Kidney epithelial cell (primary cell): ENCODE results near the gene TM6SF1. TPM values are rescaled to one million over a fixed set of nuclear protein-coding genes. Genes with fewer than 3 reads are reported as not detected.
"Not testable (repeated sequence)": the region's sequence is repeated elsewhere in the genome, so short reads cannot be mapped to it uniquely, and the experiment has no call there.

ENCODE experiments used
- DNase-seq: peaks from one replicate; pipeline ENCODE4 v3.0.0-alpha.2; 2010; ENCODE audit warnings: low read depth
- H3K27me3 ChIP-seq: 2 replicates; pipeline ENCODE4 v1.6.0; 2011; ENCODE audit warnings: low read length; ENCODE audit not compliant: control insufficient read depth, insufficient read depth
- H3K36me3 ChIP-seq: 2 replicates; pipeline ENCODE4 v1.5.1; 2011; ENCODE audit warnings: low read length; ENCODE audit not compliant: control insufficient read depth, insufficient read depth
- H3K4me3 ChIP-seq: 2 replicates; pipeline ENCODE4 v1.5.1; 2011; ENCODE audit warnings: low read depth, mild to moderate bottlenecking, control low read depth, low read length
- CTCF ChIP-seq: IDR thresholded peaks from 2 replicates; pipeline ENCODE4 v1.5.1; 2011; ENCODE audit warnings: mild to moderate bottlenecking, moderate library complexity, low read length, control low read depth, inconsistent platforms; ENCODE audit not compliant: insufficient read depth, poor library complexity, severe bottlenecking
- total RNA-seq: library from RNA; depleted of rRNA; stranded (reverse); fragments of >200 nt; gene quantifications from 2 replicates; pipeline ENCODE4 v1.2.3, GENCODE V29; 2015

TM6SF1 gene
- total RNA-seq, 1 donor from 2014 or later, result 21.4 TPM

- H3K36me3 ChIP-seq, result no peaks in the 10 kb centered on the region
- H3K27me3 ChIP-seq, result no peaks in the 10 kb centered on the region
- TF ChIP-seq CTCF, result no peak
- no peak overlapping the region for H3K4me3 ChIP-seq
- DNase-seq, result no peak
Measured at GRCh38 chr15:83087576-83087975, 19.9 kb upstream of the TM6SF1 start.

GRCh38 chr15:83088876-83089275, 18.6 kb upstream of the TM6SF1 start:
- no peak for TF ChIP-seq CTCF
- H3K27me3 ChIP-seq, result no peaks in the 10 kb centered on the region
- DNase-seq, result no peak
- H3K36me3 ChIP-seq, result no peaks in the 10 kb centered on the region
- H3K4me3 ChIP-seq, result no peak overlapping the region

- H3K27me3 ChIP-seq, result no peaks in the 10 kb centered on the region
Measured at GRCh38 chr15:83090465-83090864, 17.0 kb upstream of the TM6SF1 start.

GRCh38 chr15:83091965-83092308, 15.5 kb upstream of the TM6SF1 start:
- not testable (repeated sequence) for H3K36me3 ChIP-seq, DNase-seq, H3K27me3 ChIP-seq, H3K4me3 ChIP-seq

More at GRCh38 chr15:83090465-83090864, 17.0 kb upstream of the TM6SF1 start:
- no peak overlapping the region for H3K4me3 ChIP-seq
- H3K36me3 ChIP-seq, result no peaks in the 10 kb centered on the region
- no peak for TF ChIP-seq CTCF
- DNase-seq, result no peak

- TF ChIP-seq CTCF, result no peak
- no peak for DNase-seq
- Histone ChIP-seq H3K4me3 (no peak overlapping the region), H3K36me3 (no peaks in the 10 kb centered on the region), H3K27me3 (no peaks in the 10 kb centered on the region)
Measured at GRCh38 chr15:83092309-83092976, 15.0 kb upstream of the TM6SF1 start.

GRCh38 chr15:83094583-83094982, 12.9 kb upstream of the TM6SF1 start:
- no peak for TF ChIP-seq CTCF
- Histone ChIP-seq H3K27me3 (no peaks in the 10 kb centered on the region), H3K4me3 (no peak overlapping the region), H3K36me3 (no peaks in the 10 kb centered on the region)
- no peak for DNase-seq
